ENCODE measurements around the gene NCEH1. TPM values are rescaled to one million over a fixed set of nuclear protein-coding genes. Genes with fewer than 3 reads are reported as not detected.

NCEH1 gene
- total RNA-seq, 2 experiments from 2014 or later, result 2.8 to 3.4 TPM

DNA sequence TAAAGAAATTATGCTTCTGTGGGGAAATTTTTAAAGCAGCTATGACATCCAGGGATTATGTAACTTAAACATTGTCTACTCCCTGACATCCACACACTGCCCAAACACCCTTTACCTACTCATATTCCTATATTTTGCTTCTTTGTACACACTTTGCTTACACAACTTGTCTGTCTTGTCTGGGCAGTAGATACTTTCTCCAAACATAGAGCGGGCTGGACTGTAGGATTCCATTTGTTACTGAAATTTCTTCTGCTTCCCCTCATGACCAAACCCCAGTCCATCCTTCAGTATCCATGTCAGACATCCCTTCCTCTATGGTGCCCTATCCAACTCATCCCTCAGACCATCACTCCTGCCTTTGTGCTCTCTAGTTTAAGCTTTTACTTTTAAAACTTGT, 19.9 kb downstream of the NCEH1 start:
- Mint-ChIP-seq H3K4me1 (ENCODE audit: low read depth) (peaks cover 11% of the 10 kb centered on the region), H3K36me3 (ENCODE audit: low read depth) (no peaks in the 10 kb centered on the region), H3K4me3 (no peak overlapping the region), H3K9me3 (no peaks in the 10 kb centered on the region), H3K27me3 (no peaks in the 10 kb centered on the region), H3K27ac (no peak overlapping the region)
- ChIA-PET POLR2A (no interaction called here), CTCF (interaction anchor here (1.6 to 2.7 kb wide), 3 partner anchors 18 to 358 kb away, joined by 3 to 18 read pairs (median 6); no protein-coding TSS in a partner anchor)
- intact Hi-C loops (cut with micrococcal nuclease), result no loop called here
- DNase-seq, result no peak
- TF ChIP-seq, protein P1, sequence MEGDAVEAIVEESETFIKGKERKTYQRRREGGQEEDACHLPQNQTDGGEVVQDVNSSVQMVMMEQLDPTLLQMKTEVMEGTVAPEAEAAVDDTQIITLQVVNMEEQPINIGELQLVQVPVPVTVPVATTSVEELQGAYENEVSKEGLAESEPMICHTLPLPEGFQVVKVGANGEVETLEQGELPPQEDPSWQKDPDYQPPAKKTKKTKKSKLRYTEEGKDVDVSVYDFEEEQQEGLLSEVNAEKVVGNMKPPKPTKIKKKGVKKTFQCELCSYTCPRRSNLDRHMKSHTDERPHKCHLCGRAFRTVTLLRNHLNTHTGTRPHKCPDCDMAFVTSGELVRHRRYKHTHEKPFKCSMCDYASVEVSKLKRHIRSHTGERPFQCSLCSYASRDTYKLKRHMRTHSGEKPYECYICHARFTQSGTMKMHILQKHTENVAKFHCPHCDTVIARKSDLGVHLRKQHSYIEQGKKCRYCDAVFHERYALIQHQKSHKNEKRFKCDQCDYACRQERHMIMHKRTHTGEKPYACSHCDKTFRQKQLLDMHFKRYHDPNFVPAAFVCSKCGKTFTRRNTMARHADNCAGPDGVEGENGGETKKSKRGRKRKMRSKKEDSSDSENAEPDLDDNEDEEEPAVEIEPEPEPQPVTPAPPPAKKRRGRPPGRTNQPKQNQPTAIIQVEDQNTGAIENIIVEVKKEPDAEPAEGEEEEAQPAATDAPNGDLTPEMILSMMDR (IDR thresholded peaks at IDR 0.05), result no peak
- ATAC-seq, result no peak

DNA sequence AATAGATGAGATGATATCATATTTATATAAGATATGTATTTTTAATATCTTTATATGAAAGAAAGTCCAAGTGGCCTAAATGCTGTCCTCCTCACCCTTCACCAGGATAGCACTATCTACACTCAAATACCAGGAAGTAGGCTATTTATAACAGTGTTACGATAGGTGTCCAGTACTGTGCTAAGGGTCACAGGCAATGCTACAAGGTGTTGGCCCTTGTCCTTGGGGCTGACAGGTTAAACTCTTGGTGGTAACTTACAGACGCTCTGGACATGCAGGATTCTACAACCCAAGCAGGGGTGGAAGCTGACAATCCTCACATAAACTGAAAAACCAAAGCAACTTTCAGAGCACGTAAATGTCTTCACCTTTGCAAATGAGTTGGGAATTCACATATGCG, 22.3 kb downstream of the NCEH1 start:
- H3K36me3 Mint-ChIP-seq (ENCODE audit: low read depth), result no peaks in the 10 kb centered on the region
- TF ChIP-seq, protein P1 (IDR thresholded peaks at IDR 0.05), result no peak
- DNase-seq (no peak), ATAC-seq (no peak)
- H3K4me3 Mint-ChIP-seq, result no peak overlapping the region
- H3K4me1 Mint-ChIP-seq (ENCODE audit: low read depth), result peaks cover 19% of the 10 kb centered on the region
- intact Hi-C loops (cut with micrococcal nuclease), result no loop called here
- H3K9me3 Mint-ChIP-seq, result no peaks in the 10 kb centered on the region
- H3K27ac Mint-ChIP-seq, result no peak overlapping the region
- H3K27me3 Mint-ChIP-seq, result no peaks in the 10 kb centered on the region
- CTCF ChIA-PET, result interaction anchor here (1.0 to 2.1 kb wide), 2 partner anchors 16 kb away, joined by 5 to 17 read pairs; no protein-coding TSS in a partner anchor
- POLR2A ChIA-PET, result no interaction called here

DNA sequence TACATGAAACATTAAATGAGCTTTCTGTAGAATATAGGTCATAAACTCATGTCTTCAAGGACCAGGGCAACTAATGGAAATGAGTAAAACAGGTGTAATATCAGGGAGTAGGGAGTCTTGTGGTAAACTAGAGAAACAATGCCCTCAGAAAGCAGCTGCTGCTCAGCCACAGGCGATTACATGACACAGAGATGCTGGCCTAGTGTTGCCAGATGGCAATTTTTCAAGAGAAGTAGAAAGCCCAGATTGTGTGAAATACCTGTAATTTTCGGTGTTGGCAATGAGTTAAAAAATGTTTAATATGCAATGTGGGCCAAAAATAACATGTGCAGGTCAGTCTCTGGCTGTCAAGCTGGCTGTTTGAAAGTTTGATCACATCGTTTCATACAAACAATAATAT, 23.4 kb downstream of the NCEH1 start:
- ChIA-PET CTCF (interaction anchor here (0.7 to 2.1 kb wide), 5 partner anchors 11 to 257 kb away, joined by 3 to 17 read pairs (median 5); no protein-coding TSS in a partner anchor), POLR2A (no interaction called here)
- H3K4me3 Mint-ChIP-seq, result no peak overlapping the region
- TF ChIP-seq, protein P1 (IDR thresholded peaks at IDR 0.05), result no peak
- no peak for ATAC-seq
- intact Hi-C loops (cut with micrococcal nuclease), result no loop called here
- H3K9me3 Mint-ChIP-seq, result no peaks in the 10 kb centered on the region
- H3K27me3 Mint-ChIP-seq, result no peaks in the 10 kb centered on the region
- H3K36me3 Mint-ChIP-seq (ENCODE audit: low read depth), result no peaks in the 10 kb centered on the region
- no peak overlapping the region for H3K27ac Mint-ChIP-seq
- peaks cover 13% of the 10 kb centered on the region for H3K4me1 Mint-ChIP-seq (ENCODE audit: low read depth)
- no peak for DNase-seq

DNA sequence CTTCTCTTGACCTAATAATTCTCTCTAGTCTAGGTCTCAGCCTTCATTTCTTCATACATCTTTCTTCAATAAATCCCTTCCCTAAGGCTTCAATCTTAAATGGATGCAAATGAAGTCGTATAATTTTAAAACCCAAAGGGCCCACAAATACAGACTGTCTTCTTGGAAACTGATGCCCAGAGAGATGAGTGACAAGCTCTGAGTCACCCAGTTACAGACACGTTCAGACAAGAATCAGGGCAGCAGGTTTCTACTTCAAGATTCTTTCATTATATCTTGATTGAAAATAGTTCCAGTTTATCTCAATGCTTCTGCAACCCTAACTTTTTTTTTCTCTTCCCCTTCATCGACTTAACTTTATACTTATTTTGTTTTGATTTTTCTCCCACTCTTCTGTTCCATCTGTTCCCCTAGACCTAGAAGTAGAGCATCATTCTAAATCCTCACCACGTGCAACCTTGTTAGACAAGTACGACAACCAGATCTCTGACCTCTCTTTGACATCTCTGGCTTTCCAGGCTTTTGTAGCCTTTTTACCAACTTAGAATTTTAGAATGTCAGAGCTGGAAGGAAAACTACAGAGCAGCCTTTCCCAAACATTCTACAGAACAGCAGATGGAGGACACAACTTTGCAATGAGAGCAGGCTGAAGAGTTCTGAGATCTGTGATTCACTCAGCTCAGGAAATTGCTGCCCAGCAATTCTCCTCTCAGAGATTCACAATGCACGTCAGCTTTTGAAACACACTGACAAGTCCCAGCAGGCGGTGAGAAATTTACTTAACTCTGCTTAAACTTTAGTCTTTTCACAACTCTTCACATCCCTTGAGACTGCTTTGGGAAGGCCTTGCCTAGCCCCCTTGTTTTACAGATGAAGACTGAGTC, 25.3 kb downstream of the NCEH1 start:
- Mint-ChIP-seq H3K4me1 (ENCODE audit: low read depth) (peaks cover 9% of the 10 kb centered on the region), H3K4me3 (no peak overlapping the region), H3K27me3 (no peaks in the 10 kb centered on the region), H3K36me3 (ENCODE audit: low read depth) (no peaks in the 10 kb centered on the region), H3K27ac (peak overlapping the region; percentile 26), H3K9me3 (no peaks in the 10 kb centered on the region)
- intact Hi-C loops (cut with micrococcal nuclease), result no loop called here
- CTCF ChIA-PET, result interaction anchor here (1.0 to 1.6 kb wide), 3 partner anchors 19 to 64 kb away, joined by 3 to 8 read pairs (median 4); partner anchors contain the start of genes ECT2 and NCEH1
- POLR2A ChIA-PET, result no interaction called here
- DNase-seq (no peak), ATAC-seq (peak; percentile 67)
- TF ChIP-seq, protein P1 (IDR thresholded peaks at IDR 0.05), result no peak

DNA sequence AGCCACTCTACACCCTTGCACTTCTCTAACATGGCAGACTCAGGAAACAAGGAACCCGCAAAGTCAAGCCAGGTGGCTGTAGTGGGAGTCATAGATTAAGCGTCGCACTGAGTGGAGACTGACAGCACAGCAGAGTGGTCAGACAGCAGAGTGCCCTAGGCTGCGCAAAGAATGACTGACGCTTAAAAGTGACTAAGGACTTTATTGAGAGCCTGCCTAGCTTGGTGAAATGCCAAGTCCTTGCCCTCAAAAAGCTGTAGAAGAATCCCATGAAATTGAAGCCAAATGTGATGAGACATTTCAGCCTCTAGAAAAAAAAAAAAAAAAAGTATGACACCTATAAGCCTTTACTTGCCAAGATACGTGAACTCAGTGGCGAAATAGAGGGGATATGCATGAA, 30.2 kb downstream of the NCEH1 start:
- ChIA-PET POLR2A (interaction anchor here (0.5 to 0.8 kb wide), 2 partner anchors 61 to 124 kb away, joined by 3 to 4 read pairs; no protein-coding TSS in a partner anchor), CTCF (interaction anchor here (1.8 kb wide), 1 partner anchor 8 kb away, joined by 8 read pairs; no protein-coding TSS in a partner anchor)
- intact Hi-C loops (cut with micrococcal nuclease), result no loop called here
- DNase-seq (no peak), ATAC-seq (no peak)
- Mint-ChIP-seq H3K36me3 (ENCODE audit: low read depth) (no peaks in the 10 kb centered on the region), H3K27me3 (no peaks in the 10 kb centered on the region), H3K27ac (no peak overlapping the region), H3K4me3 (no peak overlapping the region), H3K9me3 (no peaks in the 10 kb centered on the region), H3K4me1 (ENCODE audit: low read depth) (peaks cover 7% of the 10 kb centered on the region)
- TF ChIP-seq, protein P1 (IDR thresholded peaks at IDR 0.05), result no peak

Data from activated CD8-positive, alpha-beta T cell treated with anti-CD3 and anti-CD28 coated beads for 36 hours (primary cell).